GOT3 (cell line): ENCODE results near the gene SMPDL3B.
"Not testable (repeated sequence)": the region's sequence is repeated elsewhere in the genome, so short reads cannot be mapped to it uniquely, and the experiment has no call there.

Experiments
- DNase-seq: peaks from one replicate; lab custom pipeline; 2025; ENCODE audit warnings: mixed read lengths; lab: John Stamatoyannopoulos, UW

Gene SMPDL3B

DNA sequence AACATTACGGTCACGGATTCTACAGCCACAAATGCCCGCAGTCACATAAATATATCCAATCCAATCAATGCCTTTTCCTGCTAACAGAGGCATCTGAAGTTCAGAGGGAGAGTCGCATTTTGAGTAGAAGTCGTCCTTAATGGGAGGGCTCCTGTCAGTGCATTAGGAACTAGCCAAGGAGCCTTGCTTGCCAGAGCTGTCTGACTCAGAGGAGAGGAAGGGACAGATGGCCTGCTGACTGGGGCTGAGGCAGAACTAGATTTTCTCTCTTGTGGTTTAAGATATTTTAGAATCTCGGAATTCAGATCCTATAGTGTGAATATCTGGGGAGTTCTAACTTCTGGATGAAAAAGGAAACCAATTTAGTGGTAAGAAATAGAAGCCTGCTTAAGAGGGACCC, 35.6 kb downstream of the SMPDL3B start:
- no peak for DNase-seq

DNA sequence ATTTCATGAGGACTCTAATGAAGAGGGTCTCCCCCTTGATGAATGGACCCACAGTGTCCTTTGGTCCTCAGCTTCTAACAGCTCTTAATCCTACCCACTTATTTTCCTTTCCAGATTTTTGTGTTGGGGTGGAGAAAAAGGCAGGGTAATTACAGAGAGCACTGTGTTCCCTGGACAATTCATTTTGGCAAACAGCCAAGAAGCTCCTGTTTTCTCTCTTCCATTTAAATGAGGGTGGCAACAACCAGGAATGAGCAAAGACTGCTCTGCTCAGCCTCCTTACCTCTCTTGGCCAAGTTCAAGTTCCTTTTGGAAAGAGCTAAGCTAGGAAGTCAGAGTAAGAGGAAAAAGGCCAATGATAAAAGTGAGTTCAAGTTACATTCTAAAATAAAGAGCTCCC, 36.9 kb downstream of the SMPDL3B start:
- DNase-seq, result no peak

DNA sequence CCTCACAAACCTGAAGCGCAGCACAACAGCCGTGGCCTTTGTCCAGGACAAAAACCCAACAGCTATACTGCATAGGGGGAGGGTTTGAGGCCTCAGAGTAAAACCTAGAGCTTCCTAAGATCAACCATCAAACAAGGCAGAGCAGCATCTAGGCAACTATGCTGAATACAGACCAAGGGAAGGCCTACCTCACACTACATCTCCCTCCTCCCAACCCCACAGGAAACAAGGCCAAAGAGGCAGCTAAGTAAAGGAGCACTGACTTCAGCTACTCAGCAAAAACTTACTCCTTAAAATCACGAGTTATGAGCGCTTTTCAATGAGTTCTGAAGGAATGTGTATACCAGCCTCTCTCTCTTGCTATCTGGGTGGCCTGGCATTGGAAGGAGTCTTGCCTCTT, 37.3 kb downstream of the SMPDL3B start:
- no peak for DNase-seq

DNA sequence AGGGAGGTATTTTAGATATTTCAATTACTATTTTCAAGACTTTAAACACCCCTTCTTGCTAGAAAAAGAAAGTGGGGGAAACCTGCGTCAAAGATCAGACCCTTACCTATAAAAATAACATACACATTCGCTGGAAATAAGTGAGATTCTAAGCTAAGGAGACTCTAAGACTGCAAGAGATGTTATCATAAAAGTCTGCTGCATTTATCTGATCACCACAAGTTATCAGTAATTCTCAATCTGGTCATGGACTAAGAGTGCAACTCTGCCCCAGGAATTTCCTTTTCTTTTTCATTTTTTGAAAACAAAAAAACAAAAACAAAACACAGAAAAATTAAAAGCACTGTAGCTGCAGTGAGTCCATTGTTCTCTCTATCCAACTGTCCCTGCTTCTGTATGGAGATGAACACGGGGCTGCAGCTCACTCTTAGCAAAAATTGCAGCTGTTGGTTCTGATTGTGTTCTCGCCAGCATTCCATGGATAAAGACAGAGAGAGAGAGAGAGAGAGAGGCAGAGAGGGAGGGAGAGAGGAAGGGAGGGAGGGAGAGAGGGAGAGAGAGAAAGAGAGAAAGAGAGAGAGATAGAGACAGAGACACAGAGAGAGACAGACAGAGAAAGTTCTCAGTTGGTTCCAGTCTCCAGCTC, 39.1 kb downstream of the SMPDL3B start:
- no peak for DNase-seq

DNA sequence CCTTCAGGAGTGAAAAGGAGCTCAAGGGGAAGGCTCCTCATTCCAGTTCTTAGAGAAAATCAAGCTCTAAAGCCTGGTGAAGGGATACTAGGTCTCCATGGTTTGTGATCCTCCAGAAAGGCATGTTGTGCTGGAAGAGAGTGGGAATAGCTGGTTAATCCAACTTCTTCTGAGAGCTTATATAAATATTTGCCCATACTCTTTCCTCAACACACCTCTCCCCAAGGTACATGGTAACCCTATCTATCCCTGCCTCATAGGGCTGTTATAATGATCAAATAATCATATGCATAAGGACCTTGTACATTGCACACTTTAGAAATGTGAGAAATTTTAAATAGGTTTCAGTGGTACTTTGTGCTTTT, 39.6 kb downstream of the SMPDL3B start:
- no peak for DNase-seq

DNA sequence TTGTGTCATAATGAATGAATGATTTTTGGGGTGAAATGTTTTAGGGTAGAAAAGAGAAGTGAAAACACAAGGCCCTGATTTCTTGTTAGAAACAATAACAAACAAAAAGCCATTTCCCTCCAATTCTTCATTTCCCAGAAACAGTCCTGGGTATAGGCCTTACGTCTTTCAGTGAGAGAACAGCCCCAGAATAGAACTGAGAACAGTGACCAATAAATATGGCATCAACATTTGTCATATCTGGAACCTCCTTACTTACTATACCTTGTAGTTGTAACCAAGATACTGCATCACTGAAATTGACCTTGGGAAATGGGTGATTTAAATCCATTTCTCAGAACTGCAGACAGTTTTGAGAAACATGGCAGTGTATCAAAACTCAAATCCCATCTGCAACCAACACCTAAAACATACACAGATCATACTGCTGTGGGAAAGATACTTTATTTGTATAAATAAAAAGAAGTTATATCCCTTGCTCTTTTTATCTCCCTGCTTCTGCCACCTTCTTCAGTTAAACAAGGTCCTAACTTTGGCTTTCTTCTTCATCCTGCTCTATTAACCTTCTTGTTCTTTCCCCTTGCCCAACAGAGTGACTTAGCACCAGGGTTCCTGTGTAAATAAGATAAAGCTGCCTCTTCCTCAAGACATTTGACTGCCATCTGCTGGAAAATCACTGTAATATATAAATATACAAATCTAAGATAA, 44.5 kb downstream of the SMPDL3B start:
- DNase-seq, result no peak

DNA sequence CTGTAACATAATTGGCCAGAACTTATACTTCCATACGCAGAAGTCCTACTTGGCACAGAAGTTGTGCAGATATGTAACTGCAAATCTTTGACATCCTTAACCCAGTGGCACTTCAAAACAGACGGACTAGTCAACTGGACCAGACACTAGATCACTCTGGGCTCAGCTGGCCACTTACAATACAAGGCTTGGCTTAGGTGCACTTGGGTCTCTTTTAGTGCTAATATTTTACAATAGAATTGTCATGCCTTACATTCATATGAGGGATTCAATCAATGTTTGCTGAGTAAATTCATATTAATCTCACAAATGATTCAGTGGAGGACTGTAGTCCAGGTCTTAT, 45.0 kb downstream of the SMPDL3B start:
- DNase-seq, result no peak

DNA sequence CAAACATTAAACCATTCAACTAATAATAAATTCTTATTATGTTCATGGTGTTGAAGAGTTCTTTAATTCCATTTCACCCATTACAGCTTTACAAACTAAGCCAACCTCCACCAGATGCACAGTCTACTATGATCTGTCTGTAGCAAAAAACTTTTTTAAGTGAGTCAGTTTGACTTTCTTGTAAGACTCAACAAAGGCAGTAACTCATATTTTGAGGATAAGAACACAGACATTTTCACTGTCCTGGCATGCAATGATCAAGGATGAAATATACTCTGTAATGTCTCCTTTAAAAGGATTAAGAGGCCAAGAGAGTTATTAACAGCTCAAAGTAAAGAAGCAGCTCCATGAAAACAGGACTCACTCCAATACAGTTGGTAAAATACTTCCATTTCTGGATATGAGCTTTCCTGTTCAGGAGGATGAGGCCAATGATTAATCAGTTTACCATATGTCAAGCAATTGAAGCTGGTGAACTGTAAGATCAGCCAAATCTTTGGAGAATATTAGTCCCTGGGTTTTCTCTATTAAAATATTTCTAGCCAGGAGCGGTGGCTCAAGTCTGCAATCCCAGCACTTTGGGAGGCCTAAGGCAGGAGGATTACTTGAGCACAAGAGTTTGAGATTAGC, 45.5 kb downstream of the SMPDL3B start:
- no peak for DNase-seq

DNA sequence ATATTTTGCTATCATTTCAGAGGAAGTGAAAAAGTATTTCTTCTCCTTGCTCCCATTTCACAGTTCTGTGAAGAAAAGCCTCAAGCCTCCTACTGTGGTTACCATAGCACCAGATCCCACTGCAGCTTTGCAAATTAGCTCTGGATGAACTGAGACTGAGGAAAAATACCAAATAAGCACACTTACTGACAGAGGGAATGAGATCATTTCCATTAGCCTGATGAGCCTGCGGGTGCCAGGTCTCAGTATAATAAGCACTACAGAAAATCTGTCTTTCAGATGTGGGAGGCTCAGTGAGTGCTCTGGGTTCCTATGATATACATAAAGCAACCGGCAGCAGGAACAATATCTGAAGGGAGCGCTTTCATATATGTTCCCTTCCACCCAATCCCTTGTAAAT, 46.3 kb downstream of the SMPDL3B start:
- no peak for DNase-seq

DNA sequence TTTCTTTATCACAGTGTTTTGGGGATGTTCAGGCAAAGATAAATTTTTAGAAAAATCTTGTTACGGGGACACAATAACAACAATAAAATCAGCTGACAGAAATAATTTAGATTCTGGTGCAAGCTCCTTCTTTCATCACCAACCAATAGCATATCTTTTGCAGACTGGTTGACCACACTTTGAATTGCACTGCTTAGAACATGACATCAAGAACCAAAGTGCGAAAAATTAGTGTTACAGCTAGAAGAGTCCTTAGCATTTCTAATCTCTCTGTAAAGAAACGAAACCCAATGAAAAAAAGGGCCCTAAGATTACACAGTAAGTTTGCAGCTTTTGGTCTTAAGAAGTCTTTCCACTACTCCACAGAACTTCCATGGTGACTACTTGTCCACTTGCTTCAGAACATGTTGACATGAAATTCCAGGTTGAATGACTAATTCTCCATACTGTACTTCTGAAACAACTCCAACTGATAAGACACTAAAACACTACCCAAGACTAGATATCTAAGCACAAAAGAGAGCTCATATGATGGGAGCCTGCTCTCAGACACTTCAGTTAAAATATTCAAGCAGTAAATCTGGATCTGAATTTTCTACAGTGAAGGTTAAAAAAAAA, 56.2 kb downstream of the SMPDL3B start:
- no peak for DNase-seq

DNA sequence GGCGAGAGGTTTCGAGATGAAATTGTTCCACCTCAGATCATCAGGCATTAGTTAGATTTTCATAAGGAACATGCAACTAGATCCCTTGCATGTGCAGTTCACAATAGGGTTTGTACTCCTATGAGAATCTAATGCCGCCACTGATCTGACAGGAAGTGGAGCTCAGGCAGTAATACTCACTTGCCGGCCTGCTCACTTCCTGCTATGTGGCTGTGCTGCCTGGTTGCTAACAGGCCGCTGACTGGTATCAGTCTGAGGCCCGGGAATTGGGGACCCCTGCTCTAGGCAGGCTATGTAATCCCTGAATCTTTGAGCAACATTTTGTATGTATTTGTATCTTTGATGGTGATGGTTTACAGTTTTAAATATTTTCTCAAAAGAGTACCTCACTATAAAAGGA, 57.5 kb downstream of the SMPDL3B start:
- no peak for DNase-seq

DNA sequence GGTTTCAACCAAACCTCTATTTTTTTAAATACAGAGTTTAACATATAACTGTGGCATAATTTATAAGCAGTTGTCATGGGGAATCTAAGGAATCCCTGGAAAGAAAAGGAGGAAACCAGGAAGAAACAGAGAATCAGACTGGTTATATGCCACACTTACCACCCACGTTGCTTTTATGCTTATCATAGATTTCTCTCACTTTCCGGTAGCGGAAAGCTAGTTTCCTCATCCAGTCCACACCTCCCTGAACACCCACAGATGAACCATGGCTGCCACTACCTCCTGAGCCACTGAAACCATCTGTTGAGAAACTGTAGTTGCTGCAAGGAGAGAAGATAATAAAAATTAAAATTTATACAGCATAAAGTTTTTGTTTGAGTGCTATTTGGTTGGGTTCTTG, 58.4 kb downstream of the SMPDL3B start:
- no peak for DNase-seq

DNA sequence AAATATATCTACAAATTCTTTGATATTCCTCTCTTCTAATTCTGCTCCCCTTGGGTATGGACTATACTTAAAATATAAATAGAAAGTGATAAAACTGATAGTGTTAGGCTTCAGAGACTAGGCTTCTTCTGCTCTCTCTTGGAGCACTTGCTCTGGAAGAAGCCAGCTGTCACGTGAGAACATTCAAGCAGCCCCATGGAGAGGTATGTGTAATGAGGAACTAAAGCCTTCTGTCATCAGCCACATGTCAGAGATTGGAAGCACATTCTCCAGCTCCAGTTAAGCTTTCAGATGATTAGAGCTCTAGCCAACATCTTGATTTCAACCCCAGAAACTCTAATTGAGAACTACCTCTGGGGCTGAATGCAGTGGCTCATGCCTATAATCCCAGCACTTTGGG, 59.3 kb downstream of the SMPDL3B start:
- DNase-seq, result no peak

DNA sequence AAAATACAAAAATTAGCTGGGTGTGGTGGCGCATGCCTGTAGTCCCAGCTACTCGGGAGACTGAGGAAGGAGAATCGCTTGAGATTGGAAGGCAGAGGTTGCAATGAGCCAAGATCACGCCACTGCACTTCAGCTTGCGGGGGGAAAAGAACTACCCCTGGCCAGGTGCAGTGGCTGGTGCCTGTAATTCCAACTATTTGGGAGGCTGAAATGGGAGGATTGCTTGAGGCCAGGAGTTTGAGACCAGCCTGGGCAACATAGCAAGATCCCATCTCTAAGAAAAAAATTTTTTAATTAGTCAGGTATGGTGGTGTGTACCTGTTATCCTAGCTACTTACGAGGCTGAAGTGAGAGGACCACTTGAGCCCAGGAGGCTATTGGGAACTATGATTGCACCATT, 59.7 kb downstream of the SMPDL3B start:
- not testable (repeated sequence) for DNase-seq

DNA sequence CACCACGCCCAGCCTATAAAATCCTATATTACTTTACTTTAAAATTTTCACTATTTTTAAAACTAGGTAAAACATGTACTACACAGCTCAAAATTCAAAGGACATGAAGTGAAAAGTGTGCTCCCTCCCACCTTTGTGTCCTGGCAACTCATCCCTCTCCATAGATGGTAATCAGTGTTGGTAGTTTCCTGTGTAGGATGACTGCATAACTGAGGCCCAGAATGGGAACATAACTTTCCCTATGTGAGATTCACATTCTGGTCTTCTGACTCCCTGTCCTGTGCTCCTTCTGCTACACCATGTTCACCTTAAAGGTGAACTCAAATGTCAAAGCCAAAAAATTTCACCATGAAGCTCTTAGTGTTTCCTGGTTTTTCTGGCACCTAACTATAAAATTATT, 64.3 kb downstream of the SMPDL3B start:
- no peak for DNase-seq

DNA sequence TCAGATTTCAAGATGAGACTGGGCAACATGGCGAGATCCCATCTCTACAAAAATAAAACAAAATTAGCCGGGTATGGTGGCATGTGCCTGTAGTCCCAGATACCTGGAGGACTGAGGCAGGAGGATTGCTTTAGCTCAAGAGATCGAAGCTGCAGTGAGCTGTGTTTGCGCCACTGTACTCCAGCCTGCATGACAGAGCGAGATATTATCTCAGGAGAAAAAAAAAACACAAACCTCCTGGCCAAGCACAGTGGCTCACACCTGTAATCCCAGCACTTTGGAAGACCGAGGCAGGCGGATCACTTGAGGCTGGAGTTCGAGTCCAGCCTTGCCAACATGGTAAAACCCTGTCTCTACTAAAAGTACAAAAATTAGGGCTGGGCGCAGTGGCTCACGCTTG, 67.8 kb downstream of the SMPDL3B start:
- DNase-seq, result no peak

DNA sequence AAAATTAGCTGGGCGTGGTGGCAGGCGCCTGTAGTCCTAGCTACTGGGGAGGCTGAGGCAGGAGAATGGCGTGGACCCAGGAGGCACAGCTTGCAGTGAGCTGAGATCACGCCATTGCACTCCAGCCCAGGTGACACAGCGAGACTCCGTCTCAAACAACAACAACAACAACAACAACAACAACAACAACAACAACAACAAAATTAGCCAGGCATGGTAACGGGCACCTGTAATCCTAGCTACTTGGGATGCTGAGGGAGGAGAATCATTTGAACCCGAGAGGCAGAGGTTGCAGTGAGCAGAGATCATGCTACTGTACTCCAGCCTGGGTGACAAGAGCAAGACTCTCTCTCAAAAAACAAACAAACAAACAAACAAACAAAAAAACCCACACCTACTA, 68.3 kb downstream of the SMPDL3B start:
- DNase-seq, result not testable (repeated sequence)
